GM12874 (cell line): ENCODE measurements around the gene ZNF609.

ENCODE experiments used
- CTCF ChIP-seq: IDR thresholded peaks from 2 replicates; pipeline ENCODE4 v1.5.1; 2011; ENCODE audit warnings: low read depth, mild to moderate bottlenecking, control low read depth, low read length, moderate library complexity; ENCODE audit not compliant: insufficient read depth

The ZNF609 gene

GRCh38 chr15:64634027-64634426, 173.6 kb downstream of the ZNF609 start:
- no peak for TF ChIP-seq CTCF

- TF ChIP-seq CTCF: no peak
These were observed 174.5 kb downstream of the ZNF609 start for GRCh38 chr15:64634576-64635498.

- no peak for TF ChIP-seq CTCF
These were observed 175.4 kb downstream of the ZNF609 start for GRCh38 chr15:64635499-64636495.

- no peak for TF ChIP-seq CTCF
These were observed 176.2 kb downstream of the ZNF609 start for GRCh38 chr15:64636556-64636955.

- TF ChIP-seq CTCF: no peak
These were observed 177.0 kb downstream of the ZNF609 start for GRCh38 chr15:64637412-64637811.

GRCh38 chr15:64640146-64640871, 179.9 kb downstream of the ZNF609 start:
- no peak for TF ChIP-seq CTCF
